ENCODE measurements around the gene HSPA2.

DNA sequence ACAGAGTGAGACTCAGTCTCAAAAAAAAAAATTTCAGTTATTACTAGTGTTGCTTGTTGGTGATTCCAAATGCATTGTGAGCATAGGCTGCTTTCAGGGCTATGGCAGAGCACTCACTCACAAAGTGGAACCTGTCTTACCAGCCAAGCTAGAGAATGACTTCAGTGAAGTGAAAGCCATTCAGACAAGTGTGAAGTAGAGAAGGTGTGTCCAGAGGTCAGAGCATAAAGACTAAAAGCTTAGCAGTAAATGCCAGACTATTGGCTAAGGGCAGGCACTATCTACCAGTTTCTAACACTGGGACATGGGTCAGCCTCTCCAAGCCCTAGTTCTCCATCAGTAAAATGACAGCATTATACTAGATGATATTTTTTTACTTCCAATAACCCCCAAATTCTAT lies 21.9 kb downstream of the HSPA2 start:
- TF ChIP-seq, protein P1, sequence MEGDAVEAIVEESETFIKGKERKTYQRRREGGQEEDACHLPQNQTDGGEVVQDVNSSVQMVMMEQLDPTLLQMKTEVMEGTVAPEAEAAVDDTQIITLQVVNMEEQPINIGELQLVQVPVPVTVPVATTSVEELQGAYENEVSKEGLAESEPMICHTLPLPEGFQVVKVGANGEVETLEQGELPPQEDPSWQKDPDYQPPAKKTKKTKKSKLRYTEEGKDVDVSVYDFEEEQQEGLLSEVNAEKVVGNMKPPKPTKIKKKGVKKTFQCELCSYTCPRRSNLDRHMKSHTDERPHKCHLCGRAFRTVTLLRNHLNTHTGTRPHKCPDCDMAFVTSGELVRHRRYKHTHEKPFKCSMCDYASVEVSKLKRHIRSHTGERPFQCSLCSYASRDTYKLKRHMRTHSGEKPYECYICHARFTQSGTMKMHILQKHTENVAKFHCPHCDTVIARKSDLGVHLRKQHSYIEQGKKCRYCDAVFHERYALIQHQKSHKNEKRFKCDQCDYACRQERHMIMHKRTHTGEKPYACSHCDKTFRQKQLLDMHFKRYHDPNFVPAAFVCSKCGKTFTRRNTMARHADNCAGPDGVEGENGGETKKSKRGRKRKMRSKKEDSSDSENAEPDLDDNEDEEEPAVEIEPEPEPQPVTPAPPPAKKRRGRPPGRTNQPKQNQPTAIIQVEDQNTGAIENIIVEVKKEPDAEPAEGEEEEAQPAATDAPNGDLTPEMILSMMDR (IDR thresholded peaks at IDR 0.05): no peak
- TF ChIP-seq POLR2A (IDR thresholded peaks at IDR 0.05): no peak
